ENCODE measurements around the gene REX1BD. TPM values are rescaled to one million over a fixed set of nuclear protein-coding genes. Genes with fewer than 3 reads are reported as not detected.
"Not testable (repeated sequence)": the region's sequence is repeated elsewhere in the genome, so short reads cannot be mapped to it uniquely, and the experiment has no call there.

The REX1BD gene
- 57.6 TPM for total RNA-seq

DNA sequence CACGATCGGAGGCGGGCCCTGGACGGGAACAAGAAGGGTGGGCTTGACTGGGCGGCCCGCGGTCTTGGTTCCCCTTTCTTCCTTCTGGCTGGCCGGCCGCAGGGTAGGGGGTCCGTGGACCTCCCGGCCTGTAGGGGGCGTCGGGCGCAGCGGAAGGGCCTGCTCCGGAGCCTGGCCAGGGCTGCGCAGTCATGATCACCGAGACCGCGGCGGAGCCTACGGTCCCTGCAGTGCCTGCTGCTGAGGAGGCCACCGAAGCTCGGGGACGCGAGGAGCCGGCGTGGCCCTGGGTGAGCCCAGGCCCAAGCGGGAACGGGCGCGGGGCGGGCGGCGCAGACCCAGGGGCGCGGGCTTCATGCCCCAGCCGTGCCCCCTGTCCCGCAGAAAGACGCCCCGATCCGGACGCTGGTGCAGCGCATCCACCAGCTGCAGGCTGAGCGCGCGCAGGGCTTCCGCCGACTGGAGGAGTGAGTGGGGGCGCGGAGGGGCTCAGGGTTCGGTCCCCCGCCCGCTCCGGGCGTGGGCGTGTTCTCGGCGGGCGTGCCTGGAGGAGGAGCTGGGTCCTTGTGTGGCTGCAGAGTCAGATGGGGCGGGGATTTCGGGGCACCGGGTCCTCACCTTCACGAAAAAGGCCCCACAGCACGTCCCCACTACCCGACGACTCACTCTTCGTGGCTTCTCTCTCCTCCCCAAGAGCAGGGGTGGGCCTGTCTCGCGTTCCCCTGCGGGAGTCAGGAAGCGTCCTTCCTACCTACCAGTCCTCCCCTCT lies at the start of gene REX1BD:
Gene REX1BD, plus strand, starts transcription at position 188 of the 769 bp plus-strand sequence. Its CDS starts 4 bp downstream, at position 192.
- DNase-seq: peak; percentile 93

GRCh38 chr19:18539372-18539771 lies 49.2 kb upstream of the REX1BD start:
- DNase-seq: no peak

GRCh38 chr19:18540200-18540599 lies 48.4 kb upstream of the REX1BD start:
- not testable (repeated sequence) for DNase-seq

GRCh38 chr19:18541258-18541991 lies 47.2 kb upstream of the REX1BD start:
- no peak for DNase-seq

GRCh38 chr19:18541992-18542940 lies 46.3 kb upstream of the REX1BD start:
- DNase-seq: no peak

GRCh38 chr19:18542941-18543813 lies 45.4 kb upstream of the REX1BD start, which contains the start of gene FKBP8:
FKBP8 (minus strand) TSS chr19:18543573; CDS start chr19:18541970, 1,603 bp downstream.
- DNase-seq: peak; percentile 96

GRCh38 chr19:18543814-18544475 lies 44.7 kb upstream of the REX1BD start:
- DNase-seq: peak; percentile 51

GRCh38 chr19:18551631-18552030 lies 37.0 kb upstream of the REX1BD start:
- DNase-seq: no peak

DNA sequence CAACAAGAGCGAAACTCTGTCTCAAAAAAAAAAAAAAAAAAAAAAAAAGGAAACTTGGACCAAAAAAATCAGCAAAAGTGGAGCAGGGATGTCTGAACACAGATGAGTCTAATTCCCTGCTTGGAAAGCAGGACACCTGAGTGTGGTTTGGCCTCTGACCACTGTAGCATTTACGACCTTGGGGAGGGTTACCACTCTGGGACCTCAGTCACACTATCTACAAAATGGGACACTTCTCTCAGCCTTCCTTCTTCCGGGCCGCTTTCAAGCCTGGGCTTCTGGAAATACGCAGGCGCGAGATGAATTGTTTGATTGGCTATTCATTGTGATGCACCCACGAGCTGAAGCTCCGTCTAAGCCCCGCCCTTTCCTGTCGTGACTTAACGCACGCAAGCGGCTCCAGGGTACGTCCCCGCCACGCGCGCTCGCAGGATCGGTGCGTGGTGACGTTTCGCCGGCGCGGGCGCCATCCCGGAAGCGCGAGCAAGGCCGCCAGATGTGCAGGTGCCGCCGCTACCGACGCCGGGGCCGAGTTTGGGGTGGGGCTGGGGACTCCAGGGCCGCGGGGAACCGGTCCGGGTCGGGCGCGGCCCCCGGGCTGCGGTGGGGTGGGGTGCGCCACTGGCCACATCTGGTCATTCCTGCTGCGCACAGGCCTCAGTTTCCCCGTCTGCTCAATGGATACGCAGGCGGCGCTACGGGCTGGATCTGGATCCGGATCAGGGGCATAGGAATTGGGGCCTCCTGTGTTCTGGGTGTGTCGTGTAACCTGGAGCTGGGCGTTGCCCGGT lies 31.0 kb upstream of the REX1BD start, which contains the start of gene KXD1:
Gene KXD1, plus strand, starts transcription at position 460 of the 791 bp plus-strand sequence. CDS start 4,187 bp downstream, outside the sequence.
- DNase-seq: peak; percentile 99

GRCh38 chr19:18558202-18558555 lies 30.4 kb upstream of the REX1BD start:
- DNase-seq: peak; percentile 10

DNA sequence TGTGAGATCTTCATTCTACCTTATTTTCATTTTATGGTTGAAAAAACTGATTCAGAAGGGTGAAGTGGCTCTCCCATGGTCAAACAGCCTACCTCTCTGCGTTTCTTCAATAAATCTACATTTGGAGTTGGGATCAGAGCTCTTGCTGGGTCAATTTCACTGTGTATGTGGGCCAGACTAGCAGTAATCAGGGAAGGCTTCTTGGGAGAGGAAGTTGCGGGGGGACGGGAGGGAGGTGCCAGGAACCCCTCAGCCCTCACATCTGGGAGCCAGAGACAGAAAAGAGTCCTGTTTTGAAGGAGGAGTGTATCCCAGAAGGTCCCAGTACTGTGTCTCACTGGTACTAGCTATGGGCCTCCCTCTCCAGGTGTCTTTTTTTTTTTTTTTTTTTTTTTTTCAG lies 30.0 kb upstream of the REX1BD start:
- no peak for DNase-seq

DNA sequence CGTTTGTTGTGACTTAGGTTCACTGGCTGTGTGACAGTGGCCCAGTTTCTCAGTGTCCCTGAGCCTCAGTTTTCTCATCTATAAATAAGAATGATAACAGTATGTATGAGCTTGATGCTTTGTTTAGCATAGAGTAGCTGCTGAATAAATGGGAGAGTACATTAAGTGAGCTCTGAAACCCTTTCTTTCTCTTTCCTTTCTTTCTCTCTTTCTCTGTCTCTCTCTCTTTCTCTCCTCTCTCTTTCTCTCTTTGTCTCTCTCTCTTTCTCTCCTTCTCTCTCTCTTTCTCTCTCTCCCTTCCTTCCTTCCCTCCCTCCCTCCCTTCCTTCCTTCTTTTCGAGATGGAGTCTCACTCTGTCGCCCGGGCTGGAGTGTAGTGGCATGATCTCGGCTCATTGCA lies 28.9 kb upstream of the REX1BD start:
- DNase-seq: no peak

- no peak for DNase-seq
Measured at GRCh38 chr19:18562086-18562485, 26.5 kb upstream of the REX1BD start.

DNA sequence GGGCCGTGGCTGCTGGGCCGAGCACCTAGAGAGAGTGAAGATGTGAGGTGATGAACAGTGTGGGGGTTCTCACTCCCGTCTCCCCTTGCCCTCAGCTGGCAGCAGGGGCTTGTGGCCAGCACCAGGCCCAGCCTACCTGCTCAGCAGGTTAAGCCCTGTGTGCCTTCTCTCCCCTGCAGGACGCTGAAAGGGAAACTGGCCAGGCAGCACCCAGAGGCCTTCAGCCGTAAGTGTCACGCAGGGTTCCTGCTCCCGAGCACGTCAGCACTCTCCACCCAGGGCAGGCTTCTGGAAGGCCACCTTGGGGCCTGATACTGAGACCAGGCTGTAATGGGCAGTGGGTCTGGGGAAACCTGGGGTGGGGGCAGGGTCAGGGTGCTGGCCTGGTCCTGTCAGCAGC lies 21.6 kb upstream of the REX1BD start:
- DNase-seq: no peak

DNA sequence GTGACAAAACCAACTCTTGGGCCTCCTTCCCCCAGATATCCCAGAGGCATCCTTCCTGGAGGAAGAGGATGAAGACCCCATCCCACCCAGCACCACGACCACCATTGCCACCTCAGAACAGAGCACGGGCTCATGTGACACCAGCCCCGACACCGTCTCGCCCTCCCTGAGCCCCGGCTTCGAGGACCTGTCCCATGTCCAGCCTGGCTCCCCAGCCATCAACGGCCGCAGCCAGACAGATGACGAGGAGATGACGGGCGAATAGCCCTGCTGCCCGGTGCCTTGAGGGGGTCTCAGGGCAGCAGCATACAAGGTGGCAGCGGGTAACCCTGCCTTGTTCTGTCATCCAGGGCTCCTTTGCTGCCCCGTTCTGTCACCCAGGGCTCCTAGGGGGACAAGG lies 20.2 kb upstream of the REX1BD start:
- no peak for DNase-seq

DNA sequence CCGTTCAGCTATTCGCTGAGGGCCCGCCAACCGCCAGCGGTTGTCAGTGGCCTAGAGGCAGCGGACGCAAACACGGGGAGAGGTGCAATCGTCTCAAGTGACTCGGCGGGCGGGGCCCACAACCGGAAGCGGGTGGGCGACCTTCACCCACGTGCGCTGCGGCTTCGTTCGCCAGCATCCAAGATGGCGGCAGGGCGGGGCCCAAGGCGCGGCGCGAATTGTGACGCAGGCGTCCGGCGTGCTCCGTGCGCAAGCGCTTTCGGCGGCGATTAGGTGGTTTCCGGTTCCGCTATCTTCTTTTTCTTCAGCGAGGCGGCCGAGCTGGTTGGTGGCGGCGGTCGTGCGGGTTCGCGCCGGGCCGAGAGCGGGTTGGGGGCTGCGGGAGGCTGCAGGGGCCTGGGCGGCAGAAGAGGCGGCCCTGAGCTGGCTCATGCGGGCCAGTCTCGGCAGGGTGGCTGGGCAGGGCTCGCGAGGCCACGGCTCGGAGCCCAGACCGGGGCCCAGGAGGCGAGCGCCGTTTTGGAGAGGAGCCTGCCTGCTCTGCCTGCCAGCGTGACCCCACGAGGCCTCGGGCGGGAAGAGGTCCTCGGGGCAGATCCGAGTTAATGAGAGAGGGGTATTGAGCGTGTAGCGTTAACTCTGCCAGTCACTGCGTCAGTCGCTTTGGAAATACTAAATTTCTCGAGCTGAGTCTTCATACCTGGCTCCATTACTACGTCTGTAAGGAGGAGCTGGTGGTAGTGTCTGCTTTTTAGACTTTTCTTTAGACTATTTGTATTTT lies 16.8 kb upstream of the REX1BD start, which contains the start of gene UBA52:
Gene UBA52, plus strand, starts transcription at position 294 of the 781 bp plus-strand sequence. CDS start 1,444 bp downstream, outside the sequence.
- DNase-seq: peak; percentile 99

DNA sequence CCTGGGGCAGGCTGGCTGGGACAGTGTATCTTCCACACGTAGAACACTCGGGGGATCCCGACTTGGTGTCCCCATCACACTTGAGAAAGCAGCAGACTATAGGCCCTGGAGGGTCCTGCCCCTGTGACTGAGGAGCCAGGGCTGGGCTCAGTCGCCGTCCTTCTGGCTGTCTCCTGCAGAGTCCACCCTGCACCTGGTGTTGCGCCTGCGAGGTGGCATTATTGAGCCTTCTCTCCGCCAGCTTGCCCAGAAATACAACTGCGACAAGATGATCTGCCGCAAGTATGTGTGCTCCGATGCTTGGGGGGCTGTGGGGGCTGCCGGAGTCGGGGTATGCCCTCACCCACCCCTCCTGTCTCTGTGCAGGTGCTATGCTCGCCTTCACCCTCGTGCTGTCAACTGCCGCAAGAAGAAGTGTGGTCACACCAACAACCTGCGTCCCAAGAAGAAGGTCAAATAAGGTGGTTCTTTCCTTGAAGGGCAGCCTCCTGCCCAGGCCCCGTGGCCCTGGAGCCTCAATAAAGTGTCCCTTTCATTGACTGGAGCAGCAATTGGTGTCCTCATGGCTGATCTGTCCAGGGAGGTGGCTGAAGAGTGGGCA lies 13.8 kb upstream of the REX1BD start:
- no peak for DNase-seq

DNA sequence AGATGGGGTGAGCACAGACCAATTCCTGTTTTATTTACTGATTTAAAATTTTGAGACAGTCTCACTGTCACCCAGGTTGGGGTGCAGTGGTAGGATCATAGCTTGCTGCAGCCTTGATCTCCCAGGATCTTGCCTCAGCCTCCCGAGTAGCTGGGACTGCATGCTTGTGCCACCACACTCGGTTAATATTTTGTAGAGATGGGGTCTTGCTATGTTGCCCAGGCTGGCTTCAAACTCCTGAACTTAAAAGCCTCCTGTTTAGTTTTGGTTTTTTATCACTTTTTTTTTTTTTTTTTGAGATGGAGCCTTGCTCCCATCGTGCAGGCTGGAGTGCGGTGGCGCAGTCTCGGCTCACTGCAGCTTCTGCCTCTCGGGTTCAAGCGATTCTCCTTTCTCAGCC lies 12.2 kb upstream of the REX1BD start:
- no peak for DNase-seq

Data from tongue (tissue), 2 donors.